Right lobe of liver (tissue), 4 donors: ENCODE results near the gene TNS1.

Source experiments
- CTCF ChIP-seq, 4 donors: fragments of 200-600 bp in 3 of 4; fragments of 450-650 bp in 1 of 4; IDR thresholded peaks; one replicate each; pipeline versions ENCODE4 v1.5.1 to v1.8.0; 2016 to 2022; ENCODE audit warnings: antibody characterized with exemption in 4 of 4, mild to moderate bottlenecking in 2 of 4
- POLR2A ChIP-seq: fragments of 450-650 bp; IDR thresholded peaks from one replicate; pipeline ENCODE4 v1.6.1; 2017; ENCODE audit warnings: antibody characterized with exemption, mild to moderate bottlenecking
- donor health status: DM: no; HTN: no; CAD: no.
- donor health status: DM: no; HTN: no; CAD: no.
- donor health status: DM: no; HTN: yes; CAD: no.

GRCh38 chr2:217976301-217976700 lies 26.5 kb downstream of the TNS1 start:
- TF ChIP-seq CTCF (IDR thresholded peaks at IDR 0.05) (no peak), POLR2A (no peak)
